Mammary epithelial cell (primary cell): ENCODE results near the gene LBX2.

Experiments
- CTCF ChIP-seq, 2 donors: IDR thresholded peaks in 1 of 2; conservative IDR thresholded peaks in 1 of 2; 2 replicates each; pipeline ENCODE4 v1.5.1; 2011 to 2012; ENCODE audit warnings: inconsistent platforms in 2 of 2, low read length in 2 of 2, mild to moderate bottlenecking in 2 of 2, control low read depth in 1 of 2, low read depth in 1 of 2; ENCODE audit not compliant: insufficient read depth in 1 of 2; ENCODE audit errors: extremely low read depth in 1 of 2
- EZH2 ChIP-seq: IDR thresholded peaks from 2 replicates; pipeline ENCODE4 v1.6.1; 2012; ENCODE audit warnings: low read length, inconsistent platforms, borderline replicate concordance

- TF ChIP-seq CTCF (conservative IDR thresholded peaks at IDR 0.05 in 1 of 2, IDR thresholded peaks at IDR 0.05 in 1 of 2; ENCODE audit: extremely low read depth in 1 of 2, insufficient read depth in 1 of 2, low read depth in 1 of 2, low read length in 2 of 2) (no peak), EZH2 (no peak)
Measured at GRCh38 chr2:74536166-74536950, 37.0 kb upstream of the LBX2 start.
